Liver (tissue), 9 donors: ENCODE results near the gene FAM98B. TPM values are rescaled to one million over a fixed set of nuclear protein-coding genes. Genes with fewer than 3 reads are reported as not detected.

Source experiments
- DNase-seq: peaks from one replicate; pipeline ENCODE4 v3.0.0-alpha.2; 2017; ENCODE audit warnings: low spot score
- H3K27ac ChIP-seq, 2 donors: one replicate each; pipeline ENCODE4 v1.7.0; 2013; ENCODE audit warnings: inconsistent platforms in 2 of 2, low read length in 2 of 2, control low read depth in 1 of 2, low read depth in 1 of 2, mild to moderate bottlenecking in 1 of 2
- H3K27me3 ChIP-seq, 4 donors: one replicate each; pipeline versions ENCODE4 v1.6.1 to v1.7.0; 2013; ENCODE audit warnings: low read length in 3 of 4, inconsistent platforms in 1 of 4, mild to moderate bottlenecking in 1 of 4, moderate library complexity in 1 of 4; ENCODE audit not compliant: control insufficient read depth in 4 of 4, insufficient read depth in 4 of 4
- H3K36me3 ChIP-seq, 4 donors: one replicate each; pipeline versions ENCODE4 v1.6.1 to v1.7.0; 2013; ENCODE audit warnings: low read length in 3 of 4, mild to moderate bottlenecking in 3 of 4, low read depth in 1 of 4, moderate library complexity in 1 of 4; ENCODE audit not compliant: control insufficient read depth in 4 of 4, insufficient read depth in 3 of 4
- H3K4me1 ChIP-seq, 4 donors: one replicate each; pipeline versions ENCODE4 v1.6.1 to v1.7.0; 2013; ENCODE audit warnings: low read length in 3 of 4, mild to moderate bottlenecking in 3 of 4, moderate library complexity in 1 of 4; ENCODE audit not compliant: control insufficient read depth in 4 of 4, insufficient read depth in 4 of 4
- H3K4me3 ChIP-seq, 3 donors: one replicate each; pipeline versions ENCODE4 v1.6.1 to v1.7.0; 2013; ENCODE audit warnings: low read length in 3 of 3, control low read depth in 1 of 3, low read depth in 1 of 3, mild to moderate bottlenecking in 1 of 3
- H3K9ac ChIP-seq, 2 donors: one replicate each; pipeline ENCODE4 v1.7.0; 2013; ENCODE audit warnings: low read length in 2 of 2, mild to moderate bottlenecking in 2 of 2, moderate library complexity in 2 of 2, control low read depth in 1 of 2, low read depth in 1 of 2
- H3K9me3 ChIP-seq, 4 donors: one replicate each; pipeline versions ENCODE4 v1.6.1 to v1.7.0; 2013; ENCODE audit warnings: low read length in 3 of 4; ENCODE audit not compliant: control insufficient read depth in 4 of 4
- EGR1 ChIP-seq, 2 donors: IDR thresholded peaks; 2 replicates each; pipeline ENCODE4 v1.6.1; 2016 to 2018; ENCODE audit warnings: antibody characterized with exemption in 2 of 2, low read depth in 2 of 2
- FOXA1 ChIP-seq: IDR thresholded peaks from 2 replicates; pipeline ENCODE4 v1.6.1; 2016; ENCODE audit warnings: antibody characterized with exemption
- FOXA2 ChIP-seq: IDR thresholded peaks from 2 replicates; pipeline ENCODE4 v1.6.1; 2016; ENCODE audit warnings: antibody characterized with exemption
- GABPA ChIP-seq, 2 donors: IDR thresholded peaks in 1 of 2; conservative IDR thresholded peaks in 1 of 2; 2 replicates each; pipeline ENCODE4 v1.6.1; 2016; ENCODE audit warnings: antibody characterized with exemption in 2 of 2, mild to moderate bottlenecking in 1 of 2, moderate library complexity in 1 of 2
- HNF4A ChIP-seq, 2 donors: conservative IDR thresholded peaks; 2 replicates each; pipeline ENCODE4 v1.6.1; 2016; ENCODE audit warnings: antibody characterized with exemption in 2 of 2, mild to moderate bottlenecking in 2 of 2
- JUND ChIP-seq, 2 donors: IDR thresholded peaks; 2 replicates each; pipeline ENCODE4 v1.6.1; 2016; ENCODE audit warnings: antibody characterized with exemption in 2 of 2
- NR2F2 ChIP-seq: IDR thresholded peaks from 2 replicates; pipeline ENCODE4 v1.6.1; 2016; ENCODE audit warnings: antibody characterized with exemption
- RAD21 ChIP-seq, 2 donors: IDR thresholded peaks; 2 replicates each; pipeline ENCODE4 v1.6.1; 2016; ENCODE audit warnings: antibody characterized with exemption in 2 of 2, mild to moderate bottlenecking in 2 of 2
- RXRA ChIP-seq, 2 donors: IDR thresholded peaks; 2 replicates each; pipeline ENCODE4 v1.6.1; 2017 to 2018; ENCODE audit warnings: antibody characterized with exemption in 2 of 2, mild to moderate bottlenecking in 1 of 2
- SP1 ChIP-seq: IDR thresholded peaks from 2 replicates; pipeline ENCODE4 v1.6.1; 2018; ENCODE audit warnings: antibody characterized with exemption, mild to moderate bottlenecking
- TAF1 ChIP-seq: conservative IDR thresholded peaks from 2 replicates; pipeline ENCODE4 v1.6.1; 2016; ENCODE audit warnings: antibody characterized with exemption, mild to moderate bottlenecking
- YY1 ChIP-seq: IDR thresholded peaks from 2 replicates; pipeline ENCODE4 v1.6.1; 2016; ENCODE audit warnings: antibody characterized with exemption, mild to moderate bottlenecking
- WGBS: extraction: QIAGEN DNeasy Blood & Tissue Kit; methylation state at CpG from one replicate; pipeline ENCODE4 v1.1.7; 2013; 5-methylcytosine and 5-hydroxymethylcytosine counted together
- polyA plus RNA-seq, 2 donors: library from polyadenylated mRNA; stranded (reverse) in 1 of 2; unstranded in 1 of 2; fragments of 200-250 nt in 1 of 2; fragments of >200 nt in 1 of 2; fragmentation: Nextera tagmentation in 1 of 2; extraction: Ambion mirVana in 1 of 2; gene quantifications; one replicate each; pipeline versions ENCODE4 v1.2.1 to v1.2.3, GENCODE V29; 2013 to 2015
- total RNA-seq, 2 donors: library from RNA; depleted of rRNA; stranded (reverse); fragments of >200 nt; gene quantifications; one replicate each; pipeline ENCODE4 v1.2.3, GENCODE V29; 2014
- TF ChIP-seq, protein P1 (sequence below): fragments of 150-350 bp; IDR thresholded peaks from 2 replicates; pipeline ENCODE4 v1.5.1; 2017; ENCODE audit warnings: improper control_type of control experiment, low read depth, low read length; ENCODE audit not compliant: missing input control
- TF ChIP-seq, protein P2 (sequence below): IDR thresholded peaks from 2 replicates; pipeline ENCODE4 v1.6.1; 2016; ENCODE audit warnings: antibody characterized with exemption
- TF ChIP-seq, protein P3 (sequence below): IDR thresholded peaks from 2 replicates; pipeline ENCODE4 v1.6.1; 2016; ENCODE audit warnings: antibody characterized with exemption
- TF ChIP-seq, protein P4 (sequence below): IDR thresholded peaks from 2 replicates; pipeline ENCODE4 v1.6.1; 2016; ENCODE audit warnings: antibody characterized with exemption, mild to moderate bottlenecking
- TF ChIP-seq, protein P5 (sequence below): IDR thresholded peaks from 2 replicates; pipeline ENCODE4 v1.6.1; 2016; ENCODE audit warnings: antibody characterized with exemption
- donor health status: healthy.
- donor health status: healthy.
- donor health status: healthy.
- donor health status: healthy.
- donor health status: healthy.

The FAM98B gene
- total and polyA plus RNA-seq, 4 donors: 1.5 to 12.2 (median 4.3) TPM

DNA sequence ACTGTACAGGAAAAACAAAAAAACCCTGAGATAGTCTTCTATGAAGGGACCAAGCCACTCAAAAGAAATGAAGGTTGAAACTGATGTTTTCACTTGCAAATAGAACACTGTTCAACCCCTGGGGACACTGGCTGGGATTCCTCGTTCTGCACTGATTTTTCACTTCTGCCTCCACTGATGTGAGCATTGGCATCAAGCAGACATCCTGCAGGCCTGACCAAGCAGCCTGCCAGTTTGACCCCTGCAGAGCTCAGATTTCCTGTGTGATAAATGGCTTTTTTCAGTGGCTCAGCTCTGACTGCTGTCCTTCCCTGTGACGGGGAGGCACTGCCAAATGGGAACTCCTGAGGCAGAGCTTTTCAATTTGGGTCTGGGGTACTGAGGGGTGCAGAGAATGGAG lies 60.7 kb downstream of the FAM98B start:
- peaks cover 0 to 7% (median 3%) of the 10 kb centered on the region in 4 donors for H3K27me3 ChIP-seq
- no peaks in the 10 kb centered on the region for H3K4me1 ChIP-seq
- no peaks in the 10 kb centered on the region for H3K36me3 ChIP-seq
- DNase-seq: no peak
- 57% methylated on average over 2 of the region's 2 CpGs for WGBS
- no peak overlapping the region for H3K4me3 ChIP-seq
- no peak overlapping the region for H3K27ac ChIP-seq
- no peaks in the 10 kb centered on the region for H3K9me3 ChIP-seq
- H3K9ac ChIP-seq: no peak overlapping the region
- no peak for TF ChIP-seq RAD21 (IDR thresholded peaks at IDR 0.05)
- no peak for TF ChIP-seq SP1
- TF ChIP-seq, protein P1, sequence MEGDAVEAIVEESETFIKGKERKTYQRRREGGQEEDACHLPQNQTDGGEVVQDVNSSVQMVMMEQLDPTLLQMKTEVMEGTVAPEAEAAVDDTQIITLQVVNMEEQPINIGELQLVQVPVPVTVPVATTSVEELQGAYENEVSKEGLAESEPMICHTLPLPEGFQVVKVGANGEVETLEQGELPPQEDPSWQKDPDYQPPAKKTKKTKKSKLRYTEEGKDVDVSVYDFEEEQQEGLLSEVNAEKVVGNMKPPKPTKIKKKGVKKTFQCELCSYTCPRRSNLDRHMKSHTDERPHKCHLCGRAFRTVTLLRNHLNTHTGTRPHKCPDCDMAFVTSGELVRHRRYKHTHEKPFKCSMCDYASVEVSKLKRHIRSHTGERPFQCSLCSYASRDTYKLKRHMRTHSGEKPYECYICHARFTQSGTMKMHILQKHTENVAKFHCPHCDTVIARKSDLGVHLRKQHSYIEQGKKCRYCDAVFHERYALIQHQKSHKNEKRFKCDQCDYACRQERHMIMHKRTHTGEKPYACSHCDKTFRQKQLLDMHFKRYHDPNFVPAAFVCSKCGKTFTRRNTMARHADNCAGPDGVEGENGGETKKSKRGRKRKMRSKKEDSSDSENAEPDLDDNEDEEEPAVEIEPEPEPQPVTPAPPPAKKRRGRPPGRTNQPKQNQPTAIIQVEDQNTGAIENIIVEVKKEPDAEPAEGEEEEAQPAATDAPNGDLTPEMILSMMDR: no peak
- no peak for TF ChIP-seq NR2F2
- TF ChIP-seq, protein P2, sequence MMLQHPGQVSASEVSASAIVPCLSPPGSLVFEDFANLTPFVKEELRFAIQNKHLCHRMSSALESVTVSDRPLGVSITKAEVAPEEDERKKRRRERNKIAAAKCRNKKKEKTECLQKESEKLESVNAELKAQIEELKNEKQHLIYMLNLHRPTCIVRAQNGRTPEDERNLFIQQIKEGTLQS: no peak
- no peak for TF ChIP-seq JUND (IDR thresholded peaks at IDR 0.05)
- TF ChIP-seq GABPA (IDR thresholded peaks at IDR 0.05 in 1 of 2, conservative IDR thresholded peaks at IDR 0.05 in 1 of 2): no peak
- TF ChIP-seq, protein P3, sequence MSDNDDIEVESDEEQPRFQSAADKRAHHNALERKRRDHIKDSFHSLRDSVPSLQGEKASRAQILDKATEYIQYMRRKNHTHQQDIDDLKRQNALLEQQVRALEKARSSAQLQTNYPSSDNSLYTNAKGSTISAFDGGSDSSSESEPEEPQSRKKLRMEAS: no peak
- no peak for TF ChIP-seq FOXA1
- TF ChIP-seq HNF4A (conservative IDR thresholded peaks at IDR 0.05): no peak
- TF ChIP-seq, protein P4, sequence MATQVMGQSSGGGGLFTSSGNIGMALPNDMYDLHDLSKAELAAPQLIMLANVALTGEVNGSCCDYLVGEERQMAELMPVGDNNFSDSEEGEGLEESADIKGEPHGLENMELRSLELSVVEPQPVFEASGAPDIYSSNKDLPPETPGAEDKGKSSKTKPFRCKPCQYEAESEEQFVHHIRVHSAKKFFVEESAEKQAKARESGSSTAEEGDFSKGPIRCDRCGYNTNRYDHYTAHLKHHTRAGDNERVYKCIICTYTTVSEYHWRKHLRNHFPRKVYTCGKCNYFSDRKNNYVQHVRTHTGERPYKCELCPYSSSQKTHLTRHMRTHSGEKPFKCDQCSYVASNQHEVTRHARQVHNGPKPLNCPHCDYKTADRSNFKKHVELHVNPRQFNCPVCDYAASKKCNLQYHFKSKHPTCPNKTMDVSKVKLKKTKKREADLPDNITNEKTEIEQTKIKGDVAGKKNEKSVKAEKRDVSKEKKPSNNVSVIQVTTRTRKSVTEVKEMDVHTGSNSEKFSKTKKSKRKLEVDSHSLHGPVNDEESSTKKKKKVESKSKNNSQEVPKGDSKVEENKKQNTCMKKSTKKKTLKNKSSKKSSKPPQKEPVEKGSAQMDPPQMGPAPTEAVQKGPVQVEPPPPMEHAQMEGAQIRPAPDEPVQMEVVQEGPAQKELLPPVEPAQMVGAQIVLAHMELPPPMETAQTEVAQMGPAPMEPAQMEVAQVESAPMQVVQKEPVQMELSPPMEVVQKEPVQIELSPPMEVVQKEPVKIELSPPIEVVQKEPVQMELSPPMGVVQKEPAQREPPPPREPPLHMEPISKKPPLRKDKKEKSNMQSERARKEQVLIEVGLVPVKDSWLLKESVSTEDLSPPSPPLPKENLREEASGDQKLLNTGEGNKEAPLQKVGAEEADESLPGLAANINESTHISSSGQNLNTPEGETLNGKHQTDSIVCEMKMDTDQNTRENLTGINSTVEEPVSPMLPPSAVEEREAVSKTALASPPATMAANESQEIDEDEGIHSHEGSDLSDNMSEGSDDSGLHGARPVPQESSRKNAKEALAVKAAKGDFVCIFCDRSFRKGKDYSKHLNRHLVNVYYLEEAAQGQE: no peak
- TF ChIP-seq FOXA2: no peak
- TF ChIP-seq, protein P5, sequence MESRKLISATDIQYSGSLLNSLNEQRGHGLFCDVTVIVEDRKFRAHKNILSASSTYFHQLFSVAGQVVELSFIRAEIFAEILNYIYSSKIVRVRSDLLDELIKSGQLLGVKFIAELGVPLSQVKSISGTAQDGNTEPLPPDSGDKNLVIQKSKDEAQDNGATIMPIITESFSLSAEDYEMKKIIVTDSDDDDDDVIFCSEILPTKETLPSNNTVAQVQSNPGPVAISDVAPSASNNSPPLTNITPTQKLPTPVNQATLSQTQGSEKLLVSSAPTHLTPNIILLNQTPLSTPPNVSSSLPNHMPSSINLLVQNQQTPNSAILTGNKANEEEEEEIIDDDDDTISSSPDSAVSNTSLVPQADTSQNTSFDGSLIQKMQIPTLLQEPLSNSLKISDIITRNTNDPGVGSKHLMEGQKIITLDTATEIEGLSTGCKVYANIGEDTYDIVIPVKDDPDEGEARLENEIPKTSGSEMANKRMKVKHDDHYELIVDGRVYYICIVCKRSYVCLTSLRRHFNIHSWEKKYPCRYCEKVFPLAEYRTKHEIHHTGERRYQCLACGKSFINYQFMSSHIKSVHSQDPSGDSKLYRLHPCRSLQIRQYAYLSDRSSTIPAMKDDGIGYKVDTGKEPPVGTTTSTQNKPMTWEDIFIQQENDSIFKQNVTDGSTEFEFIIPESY: no peak
- no peak for TF ChIP-seq EGR1 (IDR thresholded peaks at IDR 0.05; ENCODE audit: low read depth in 2 of 2)
- TF ChIP-seq RXRA (IDR thresholded peaks at IDR 0.05): no peak

DNA sequence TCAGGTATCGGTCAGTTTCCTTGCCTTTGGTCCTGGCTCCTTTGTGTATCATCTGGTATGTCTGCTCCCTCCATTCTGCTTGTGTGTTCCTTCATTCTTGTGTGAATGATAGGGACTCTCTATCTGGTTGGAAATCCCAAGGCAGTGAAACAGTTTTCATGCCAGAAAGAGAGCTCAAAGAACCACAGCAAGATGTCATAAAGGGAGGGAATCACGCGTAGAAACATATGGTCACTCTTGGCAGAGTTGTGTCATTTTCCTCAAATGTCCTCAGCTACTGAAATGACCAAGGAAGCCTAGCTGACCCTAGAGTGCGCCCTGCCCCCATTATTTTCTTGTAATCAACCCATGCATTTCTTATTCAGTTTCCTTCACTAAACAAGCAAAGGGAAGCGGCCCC lies 62.7 kb downstream of the FAM98B start:
- no peak overlapping the region for H3K27ac ChIP-seq
- no peak overlapping the region for H3K4me3 ChIP-seq
- no peaks in the 10 kb centered on the region for H3K36me3 ChIP-seq
- no peak for DNase-seq
- H3K9me3 ChIP-seq: no peaks in the 10 kb centered on the region
- H3K27me3 ChIP-seq: peaks cover 0 to 7% (median 3%) of the 10 kb centered on the region in 4 donors
- no peaks in the 10 kb centered on the region for H3K4me1 ChIP-seq
- 75% methylated on average over 5 of the region's 5 CpGs for WGBS
- no peak overlapping the region for H3K9ac ChIP-seq
- TF ChIP-seq, protein P2: no peak
- TF ChIP-seq HNF4A (conservative IDR thresholded peaks at IDR 0.05): no peak
- TF ChIP-seq, protein P1: no peak
- TF ChIP-seq FOXA1: no peak
- TF ChIP-seq SP1: no peak
- TF ChIP-seq RAD21 (IDR thresholded peaks at IDR 0.05): no peak
- TF ChIP-seq, protein P5: no peak
- TF ChIP-seq FOXA2: no peak
- TF ChIP-seq YY1: no peak
- TF ChIP-seq TAF1: no peak
- TF ChIP-seq, protein P3: no peak
- TF ChIP-seq EGR1 (IDR thresholded peaks at IDR 0.05; ENCODE audit: low read depth in 2 of 2): no peak
